C1 segment of cervical spinal cord (tissue), 14 donors: Measurements from ENCODE around the gene PLA2G2C.
"Not testable (repeated sequence)": the region's sequence is repeated elsewhere in the genome, so short reads cannot be mapped to it uniquely, and the experiment has no call there.

Experiments used
- DNase-seq, 14 donors: peaks; one replicate each; lab custom pipeline; 2025; lab: John Stamatoyannopoulos, UW

Gene PLA2G2C

DNA sequence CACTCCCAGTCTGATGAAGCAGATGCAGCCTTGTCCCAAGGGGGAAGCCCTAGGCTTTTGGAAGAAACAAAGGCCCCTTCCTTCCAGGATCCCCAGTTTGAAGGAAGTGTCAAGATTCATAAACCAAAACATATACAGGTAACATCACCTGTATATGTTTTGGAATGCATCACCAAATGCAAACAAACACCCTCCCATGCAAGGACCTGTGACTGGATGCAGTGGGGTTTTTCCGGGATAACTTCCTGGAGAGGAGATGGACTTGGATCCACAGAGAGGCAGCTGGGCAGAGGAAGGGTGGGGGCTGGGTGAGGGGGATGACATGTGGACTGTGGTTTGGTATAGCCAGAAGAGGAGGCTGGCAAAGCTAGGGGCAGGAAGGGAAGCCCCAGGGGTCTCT, 48.7 kb downstream of the PLA2G2C start:
- no peak for DNase-seq

DNA sequence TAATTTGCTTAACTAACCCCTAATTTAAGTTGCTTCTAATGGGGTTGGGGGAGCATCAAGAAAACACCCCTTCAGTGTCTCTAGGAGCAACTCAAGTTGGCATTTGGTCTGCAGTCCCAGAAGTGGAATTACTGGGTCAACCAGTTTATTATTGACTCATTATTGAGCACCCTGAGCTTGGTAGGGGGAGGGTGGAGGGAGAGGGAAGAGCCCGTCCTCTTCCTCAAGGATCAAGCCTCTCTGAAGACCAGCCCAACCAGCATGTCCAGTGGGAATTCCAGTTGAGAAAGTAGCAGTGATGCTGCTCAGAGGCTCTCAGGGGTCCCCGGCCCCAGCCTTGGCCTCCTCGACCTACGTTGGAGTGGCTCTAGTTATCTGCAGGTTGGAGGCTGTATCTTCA, 49.3 kb downstream of the PLA2G2C start:
- DNase-seq, result no peak

- no peak for DNase-seq
Measured at GRCh38 chr1:20136249-20136648, 50.1 kb downstream of the PLA2G2C start.

GRCh38 chr1:20134995-20135394, 51.3 kb downstream of the PLA2G2C start:
- DNase-seq, result no peak

- DNase-seq, result not testable (repeated sequence)
Measured at GRCh38 chr1:20130518-20130917, 55.8 kb downstream of the PLA2G2C start.

DNA sequence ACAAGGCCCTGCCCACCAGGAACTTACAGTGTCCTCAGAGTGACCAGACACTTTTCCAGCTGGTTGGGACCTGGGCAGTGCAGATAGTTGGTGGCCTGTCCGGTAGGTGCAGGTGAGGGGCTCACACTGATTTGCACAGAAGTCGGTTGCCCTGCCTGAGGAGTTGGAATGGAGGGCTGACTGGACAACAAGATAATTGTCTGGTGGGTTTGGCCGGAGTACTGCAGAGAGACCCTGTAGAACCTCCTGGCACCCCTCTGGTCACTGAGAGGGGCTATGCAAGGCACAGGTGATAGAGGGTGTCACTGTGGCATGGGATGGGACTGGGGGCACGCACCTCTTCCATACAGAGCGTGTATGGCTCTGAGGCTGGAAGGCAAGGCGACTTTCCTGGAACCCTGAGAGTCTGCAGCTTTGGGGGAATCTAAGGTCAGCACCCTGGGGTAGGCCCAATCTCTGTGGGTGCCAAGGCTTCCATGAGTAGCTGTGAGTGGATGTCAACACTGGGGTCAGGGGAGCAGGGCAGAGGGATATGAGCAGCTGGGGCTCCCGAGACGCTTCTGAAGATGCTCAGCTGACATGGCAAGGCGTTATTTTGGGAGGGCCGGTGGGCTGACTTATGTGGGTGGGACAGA, 59.4 kb downstream of the PLA2G2C start:
- DNase-seq, result no peak

DNA sequence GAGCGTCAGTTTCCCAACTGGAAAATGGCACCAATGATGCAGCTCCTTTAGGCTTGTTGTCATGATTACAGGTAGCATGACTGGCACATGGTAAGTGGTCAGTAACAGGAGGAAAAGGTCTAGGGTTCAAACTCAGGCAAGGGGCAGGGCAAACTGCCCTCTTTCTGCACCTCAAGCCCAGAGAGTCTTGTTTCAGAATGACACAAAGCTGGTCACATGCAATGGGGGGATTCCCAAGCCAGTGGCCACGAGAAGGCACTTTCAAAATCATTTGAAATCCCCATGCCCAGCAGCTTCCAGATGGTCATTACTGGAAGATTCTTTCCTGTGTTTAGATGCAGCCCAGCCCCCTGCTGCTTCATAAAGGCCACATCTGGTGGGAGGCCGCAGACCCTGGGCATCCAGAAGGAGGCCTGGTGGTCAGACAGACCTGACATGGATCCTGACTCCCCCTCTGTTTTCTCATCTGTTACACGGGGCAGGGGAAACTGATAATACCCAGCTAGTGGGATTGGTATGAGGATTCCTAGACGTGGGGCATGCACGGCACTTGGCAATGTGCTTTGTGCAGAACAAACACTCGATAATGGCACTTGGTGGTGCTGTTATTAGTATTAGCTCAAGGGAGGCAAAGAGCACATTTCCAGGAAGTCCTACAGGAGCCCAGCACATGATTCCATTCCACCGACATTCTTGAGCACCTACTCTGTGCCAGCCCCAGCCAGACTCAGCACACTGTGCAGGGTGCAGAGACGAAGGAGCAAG, 60.1 kb downstream of the PLA2G2C start:
- no peak for DNase-seq

DNA sequence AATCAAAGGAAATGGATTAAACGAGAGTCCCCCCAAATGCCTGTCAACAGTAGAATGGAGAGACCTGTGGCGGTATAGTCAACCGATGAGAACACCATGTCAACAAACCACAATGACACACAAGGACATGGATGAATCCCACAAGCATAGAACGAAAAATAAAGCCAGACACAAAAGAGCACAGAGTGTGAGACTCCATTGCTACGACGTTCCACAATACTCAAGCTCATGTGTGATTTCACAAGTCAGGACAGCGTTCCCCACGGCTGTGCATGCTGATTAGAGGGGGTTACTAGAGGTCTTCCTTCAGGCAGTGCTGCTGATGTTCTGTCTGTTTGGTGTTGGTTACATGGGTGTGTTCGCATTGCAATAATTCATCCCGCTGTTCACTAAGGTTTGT, 61.2 kb downstream of the PLA2G2C start:
- DNase-seq, result no peak

DNA sequence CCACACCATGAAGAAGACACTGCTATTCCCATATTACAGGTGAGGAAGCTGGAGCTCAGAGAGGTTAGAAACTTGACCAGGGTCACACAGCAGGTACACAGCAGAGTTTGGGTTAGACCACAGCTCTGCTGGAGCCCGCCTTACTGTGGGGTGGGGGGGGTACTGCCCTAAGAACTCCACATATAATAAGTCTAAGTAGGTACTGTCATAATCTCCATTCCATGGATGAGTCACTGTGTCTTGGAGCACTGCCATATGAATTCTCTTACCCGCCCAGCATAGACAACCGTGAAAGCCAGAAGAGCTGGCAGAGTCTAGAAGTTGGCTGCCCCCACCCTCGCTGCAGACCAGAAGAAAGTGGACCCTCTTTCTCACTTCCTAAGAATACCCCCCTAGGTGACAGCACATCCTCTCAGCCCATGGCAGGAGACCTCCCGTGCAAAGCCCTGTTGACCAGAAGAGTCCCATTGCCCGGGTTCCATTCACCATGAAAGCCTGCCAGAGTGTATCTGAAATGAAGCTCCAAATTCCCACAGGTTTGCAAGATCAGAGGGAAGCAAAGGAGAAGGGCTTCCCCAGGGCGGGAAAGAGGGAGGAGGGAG, 61.8 kb downstream of the PLA2G2C start:
- no peak for DNase-seq

- no peak for DNase-seq
Measured at GRCh38 chr1:20123722-20124455, 62.4 kb downstream of the PLA2G2C start.

GRCh38 chr1:20120796-20121195, 65.5 kb downstream of the PLA2G2C start:
- DNase-seq, result no peak

GRCh38 chr1:20119347-20119746, 67.0 kb downstream of the PLA2G2C start, which contains the start of gene PLA2G2D:
TSS of gene PLA2G2D (minus strand) at chr1:20119536. CDS start at chr1:20119498, 38 bp downstream.
- DNase-seq, result no peak

GRCh38 chr1:20117236-20117635, 69.1 kb downstream of the PLA2G2C start:
- DNase-seq, result no peak

- no peak for DNase-seq
Measured at GRCh38 chr1:20115916-20116315, 70.4 kb downstream of the PLA2G2C start.

DNA sequence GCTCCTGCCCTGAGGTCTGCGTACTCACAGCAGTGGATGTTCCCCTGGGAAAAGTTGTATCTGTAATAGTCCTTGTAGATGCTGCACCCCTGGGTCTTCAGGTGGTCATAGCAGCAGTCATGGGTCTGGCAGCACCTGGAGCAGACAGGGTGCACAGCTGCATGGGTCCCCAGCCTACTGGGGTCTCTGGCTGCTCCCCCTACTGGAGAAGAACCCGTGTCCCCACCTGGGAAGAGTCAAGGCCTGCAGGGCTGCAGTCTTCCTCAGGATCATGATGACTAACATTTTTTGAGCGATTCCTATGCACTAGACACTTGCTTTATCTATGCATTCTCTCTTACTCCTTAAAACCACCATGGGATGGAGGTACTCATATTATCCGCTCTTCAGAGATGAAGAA, 70.8 kb downstream of the PLA2G2C start:
- DNase-seq, result no peak

GRCh38 chr1:20114021-20114648, 72.2 kb downstream of the PLA2G2C start:
- no peak for DNase-seq
